ENCODE measurements around the gene NRG3. TPM values are rescaled to one million over a fixed set of nuclear protein-coding genes. Genes with fewer than 3 reads are reported as not detected.

The NRG3 gene
- total and polyA plus RNA-seq, 2 of the 4 experiments (the other 2 are of a cell fraction): not detected

DNA sequence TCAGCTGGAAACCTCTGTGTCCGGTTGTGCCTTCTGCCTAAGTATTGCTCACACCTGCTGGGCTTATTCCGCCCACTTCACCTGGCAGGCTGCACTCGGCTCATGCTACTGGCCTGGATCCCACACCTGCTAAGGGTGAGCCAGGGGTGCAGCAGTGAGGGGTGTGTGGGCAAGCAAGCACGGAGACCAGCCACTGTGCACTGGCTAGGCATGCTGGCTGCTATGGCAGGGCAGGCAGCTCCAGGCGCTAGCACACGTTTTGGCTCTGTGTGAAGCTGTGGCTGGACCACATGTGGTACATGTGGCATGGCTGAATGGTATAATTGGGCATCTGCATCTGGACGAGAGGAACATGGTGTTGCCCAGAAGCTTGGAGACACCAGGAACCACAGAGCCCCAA lies 940.7 kb downstream of the NRG3 start:
- Histone ChIP-seq H2BK5ac (ENCODE audit: low read depth, low read length, poor library complexity, severe bottlenecking) (no peak overlapping the region), H3K4ac (ENCODE audit: low read depth, low read length) (no peak overlapping the region), H3K27me3 (ENCODE audit: control insufficient read depth, insufficient read depth, low read length) (no peaks in the 10 kb centered on the region), H2BK15ac (ENCODE audit: low read depth, low read length) (no peak overlapping the region), H3K79me1 (ENCODE audit: low read depth in 1 of 2, low read length in 2 of 2) (no peaks in the 10 kb centered on the region), H2AK9ac (replicated peaks; ENCODE audit: low read depth, low read length, poor library complexity) (no peak overlapping the region), H3K56ac (ENCODE audit: extremely low read depth, insufficient read depth, low read length) (no peak overlapping the region), H3K9me1 (ENCODE audit: insufficient read depth, low read length) (no peaks in the 10 kb centered on the region), H2AK5ac (ENCODE audit: low read depth, low read length) (no peak overlapping the region), H2BK120ac (ENCODE audit: low read depth, low read length) (no peak overlapping the region), H3K27ac (ENCODE audit: insufficient read depth, low read length) (no peak overlapping the region), H3K14ac (replicated peaks; ENCODE audit: low read depth, low read length) (no peak overlapping the region), H3K4me1 (ENCODE audit: control insufficient read depth, insufficient read depth, low read length) (no peaks in the 10 kb centered on the region), H2BK20ac (ENCODE audit: low read depth, low read length) (no peak overlapping the region), H4K20me1 (ENCODE audit: insufficient read depth, low read length) (no peaks in the 10 kb centered on the region), H3K23ac (ENCODE audit: low read depth, low read length) (no peak overlapping the region), H3K4me2 (ENCODE audit: low read depth, low read length) (no peak overlapping the region), H3K9me3 (ENCODE audit: control insufficient read depth, insufficient read depth, low read length) (peaks cover 19% of the 10 kb centered on the region), H3K36me3 (ENCODE audit: control insufficient read depth, insufficient read depth, low read length) (no peaks in the 10 kb centered on the region), H3K18ac (ENCODE audit: low read depth, low read length) (no peak overlapping the region), H3K9ac (ENCODE audit: low read depth, low read length) (no peak overlapping the region), H4K8ac (ENCODE audit: low read depth in 2 of 2, low read length in 2 of 2) (no peak overlapping the region), H2AFZ (replicated peaks; ENCODE audit: low read length, poor library complexity) (no peak overlapping the region), H4K5ac (ENCODE audit: low read depth, low read length) (no peak overlapping the region), H4K91ac (ENCODE audit: insufficient read depth, low read depth, low read length) (no peak overlapping the region), H3K4me3 (ENCODE audit: insufficient read depth, low read depth, low read length) (no peak overlapping the region)
- TF ChIP-seq CEBPB (IDR thresholded peaks at IDR 0.05; ENCODE audit: low read depth, low read length) (no peak), FOS (IDR thresholded peaks at IDR 0.05; ENCODE audit: low read depth, low read length) (no peak), BHLHE40 (IDR thresholded peaks at IDR 0.05; ENCODE audit: low read depth, low read length) (no peak), POLR2A (IDR thresholded peaks at IDR 0.05; ENCODE audit: low read depth, low read length) (no peak), SMC3 (IDR thresholded peaks at IDR 0.05; ENCODE audit: low read depth, low read length) (no peak), MXI1 (IDR thresholded peaks at IDR 0.05; ENCODE audit: borderline replicate concordance, low read depth, low read length) (no peak), RFX5 (IDR thresholded peaks at IDR 0.05; ENCODE audit: low read depth, low read length) (no peak), MAFK (IDR thresholded peaks at IDR 0.05; ENCODE audit: low read depth, low read length) (no peak), NFE2L2 (IDR thresholded peaks at IDR 0.05; ENCODE audit: low read depth, low read length) (no peak)
- TF ChIP-seq, protein P1, sequence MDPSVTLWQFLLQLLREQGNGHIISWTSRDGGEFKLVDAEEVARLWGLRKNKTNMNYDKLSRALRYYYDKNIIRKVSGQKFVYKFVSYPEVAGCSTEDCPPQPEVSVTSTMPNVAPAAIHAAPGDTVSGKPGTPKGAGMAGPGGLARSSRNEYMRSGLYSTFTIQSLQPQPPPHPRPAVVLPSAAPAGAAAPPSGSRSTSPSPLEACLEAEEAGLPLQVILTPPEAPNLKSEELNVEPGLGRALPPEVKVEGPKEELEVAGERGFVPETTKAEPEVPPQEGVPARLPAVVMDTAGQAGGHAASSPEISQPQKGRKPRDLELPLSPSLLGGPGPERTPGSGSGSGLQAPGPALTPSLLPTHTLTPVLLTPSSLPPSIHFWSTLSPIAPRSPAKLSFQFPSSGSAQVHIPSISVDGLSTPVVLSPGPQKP (IDR thresholded peaks at IDR 0.05; ENCODE audit: borderline replicate concordance, low read depth, low read length): no peak
- TF ChIP-seq, protein P2, sequence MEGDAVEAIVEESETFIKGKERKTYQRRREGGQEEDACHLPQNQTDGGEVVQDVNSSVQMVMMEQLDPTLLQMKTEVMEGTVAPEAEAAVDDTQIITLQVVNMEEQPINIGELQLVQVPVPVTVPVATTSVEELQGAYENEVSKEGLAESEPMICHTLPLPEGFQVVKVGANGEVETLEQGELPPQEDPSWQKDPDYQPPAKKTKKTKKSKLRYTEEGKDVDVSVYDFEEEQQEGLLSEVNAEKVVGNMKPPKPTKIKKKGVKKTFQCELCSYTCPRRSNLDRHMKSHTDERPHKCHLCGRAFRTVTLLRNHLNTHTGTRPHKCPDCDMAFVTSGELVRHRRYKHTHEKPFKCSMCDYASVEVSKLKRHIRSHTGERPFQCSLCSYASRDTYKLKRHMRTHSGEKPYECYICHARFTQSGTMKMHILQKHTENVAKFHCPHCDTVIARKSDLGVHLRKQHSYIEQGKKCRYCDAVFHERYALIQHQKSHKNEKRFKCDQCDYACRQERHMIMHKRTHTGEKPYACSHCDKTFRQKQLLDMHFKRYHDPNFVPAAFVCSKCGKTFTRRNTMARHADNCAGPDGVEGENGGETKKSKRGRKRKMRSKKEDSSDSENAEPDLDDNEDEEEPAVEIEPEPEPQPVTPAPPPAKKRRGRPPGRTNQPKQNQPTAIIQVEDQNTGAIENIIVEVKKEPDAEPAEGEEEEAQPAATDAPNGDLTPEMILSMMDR (conservative IDR thresholded peaks at IDR 0.05; ENCODE audit: low read depth, low read length): no peak
- TF ChIP-seq, protein P3, sequence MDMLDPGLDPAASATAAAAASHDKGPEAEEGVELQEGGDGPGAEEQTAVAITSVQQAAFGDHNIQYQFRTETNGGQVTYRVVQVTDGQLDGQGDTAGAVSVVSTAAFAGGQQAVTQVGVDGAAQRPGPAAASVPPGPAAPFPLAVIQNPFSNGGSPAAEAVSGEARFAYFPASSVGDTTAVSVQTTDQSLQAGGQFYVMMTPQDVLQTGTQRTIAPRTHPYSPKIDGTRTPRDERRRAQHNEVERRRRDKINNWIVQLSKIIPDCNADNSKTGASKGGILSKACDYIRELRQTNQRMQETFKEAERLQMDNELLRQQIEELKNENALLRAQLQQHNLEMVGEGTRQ (IDR thresholded peaks at IDR 0.05; ENCODE audit: low read depth, low read length): no peak
- in situ Hi-C loops (cut with MboI; ENCODE audit: low sequenced_read_pairs) (no loop called here), dilution Hi-C loops (cut with HindIII; ENCODE audit: low sequenced_read_pairs, unreplicated experiment) (no loop called here), intact Hi-C loops (cut with micrococcal nuclease) (no loop called here)
- no TSS peak for BruUV-seq (replicated peaks)
- 20% methylated on average over 1 of the region's 7 CpGs; no CpG with 5 or more reads in 1 of the 2 experiments for WGBS, 2 experiments (ENCODE audit: extremely low coverage in 2 of 2, insufficient read length in 1 of 2)
- ChIA-PET POLR2A (ENCODE audit: unreplicated experiment) (no interaction called here), CTCF (no interaction called here)
- DNase-seq (no peak), ATAC-seq (ENCODE audit: low read depth) (no peak)

All from IMR-90 (cell line).